GOT3 (cell line): ENCODE results near the gene GEMIN4.

Experiments
- DNase-seq: peaks from one replicate; lab custom pipeline; 2025; ENCODE audit warnings: mixed read lengths; lab: John Stamatoyannopoulos, UW

GEMIN4 gene

DNA sequence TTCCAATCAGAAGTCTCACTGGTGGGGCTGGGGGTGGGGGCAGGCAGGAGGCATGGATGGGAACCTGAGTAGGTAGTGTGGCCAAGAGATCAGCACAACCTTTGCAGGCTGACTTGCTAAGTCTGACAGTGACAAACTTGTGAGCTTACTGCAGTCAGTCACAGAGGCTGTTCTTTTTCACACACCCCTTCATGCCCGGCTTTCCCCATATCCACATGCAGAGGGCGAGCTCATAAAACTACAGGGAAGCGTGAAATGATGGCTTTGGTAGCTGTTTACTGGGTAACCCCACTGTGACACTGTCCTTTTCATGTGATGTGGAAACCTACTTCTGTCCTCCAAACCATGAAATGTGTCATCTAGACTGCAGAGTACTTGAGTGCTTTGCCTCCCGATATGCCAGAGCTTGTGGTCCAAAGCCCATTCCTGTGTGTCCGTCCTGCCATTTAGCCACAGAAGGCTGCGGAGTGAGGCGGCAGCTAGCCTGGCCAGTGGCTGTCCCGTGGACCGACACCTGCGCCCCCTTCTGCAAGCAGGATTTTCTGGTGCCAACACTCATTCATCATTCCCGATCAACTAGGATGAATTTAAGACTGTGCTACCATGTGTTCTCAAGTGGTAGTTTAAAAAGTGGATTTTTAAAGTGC lies 9.8 kb downstream of the GEMIN4 start:
- no peak for DNase-seq

DNA sequence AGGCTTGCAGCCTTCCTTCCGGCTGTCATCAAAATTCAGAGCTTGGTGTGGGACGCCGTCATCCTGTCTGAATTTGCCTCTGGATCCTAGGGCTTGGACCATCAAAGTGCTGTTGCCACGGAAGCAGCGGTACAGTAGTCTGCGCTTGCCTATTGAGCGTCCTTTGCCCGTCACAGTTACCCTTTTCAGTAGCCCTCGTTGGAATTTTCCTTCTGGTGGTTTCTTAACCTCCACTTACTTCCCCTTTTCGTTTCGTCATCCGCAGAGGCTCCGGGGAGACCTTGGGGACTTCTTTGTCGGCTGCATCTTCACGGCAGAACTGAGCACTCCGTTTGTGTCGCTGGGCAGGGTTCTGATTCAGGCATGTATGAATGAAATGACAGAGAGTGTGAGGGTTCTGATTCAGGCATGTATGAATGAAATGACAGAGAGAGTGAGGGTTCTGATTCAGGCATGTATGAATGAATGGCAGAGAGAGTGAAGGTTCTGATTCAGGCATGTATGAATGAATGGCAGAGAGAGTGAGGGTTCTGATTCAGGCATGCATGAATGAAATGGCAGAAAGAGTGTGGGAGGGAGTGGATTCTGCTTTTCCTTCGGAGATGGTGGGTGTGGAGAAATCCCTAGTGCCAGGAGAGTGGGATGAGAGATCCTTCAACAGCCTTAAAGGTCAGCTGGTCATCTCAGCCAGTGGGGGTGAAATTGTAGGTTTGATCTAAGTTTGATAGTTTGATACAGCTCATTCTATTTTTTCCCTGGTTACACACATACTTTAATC lies 11.6 kb downstream of the GEMIN4 start:
- no peak for DNase-seq

- no peak for DNase-seq
Measured at GRCh38 chr17:737561-738113, 14.4 kb downstream of the GEMIN4 start.

DNA sequence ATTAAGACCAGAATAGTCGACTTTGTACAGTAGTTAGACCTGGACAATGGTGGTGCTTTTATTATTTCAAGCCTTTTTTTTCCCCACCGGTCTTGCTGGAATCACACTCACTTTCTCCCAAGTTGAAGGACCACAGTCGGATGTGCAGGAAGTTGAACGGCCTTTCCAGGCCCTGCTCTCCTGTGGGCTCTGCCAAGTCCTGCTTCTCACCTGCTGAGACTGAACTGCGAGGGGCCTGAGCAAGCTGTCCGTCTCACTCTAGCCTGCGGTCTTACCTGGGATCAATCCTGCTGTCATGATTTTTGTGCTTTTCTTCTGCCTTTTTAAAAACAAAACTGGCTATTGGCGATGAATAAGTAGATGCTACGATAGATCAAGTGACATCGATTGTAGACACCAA lies 18.3 kb downstream of the GEMIN4 start:
- no peak for DNase-seq

DNA sequence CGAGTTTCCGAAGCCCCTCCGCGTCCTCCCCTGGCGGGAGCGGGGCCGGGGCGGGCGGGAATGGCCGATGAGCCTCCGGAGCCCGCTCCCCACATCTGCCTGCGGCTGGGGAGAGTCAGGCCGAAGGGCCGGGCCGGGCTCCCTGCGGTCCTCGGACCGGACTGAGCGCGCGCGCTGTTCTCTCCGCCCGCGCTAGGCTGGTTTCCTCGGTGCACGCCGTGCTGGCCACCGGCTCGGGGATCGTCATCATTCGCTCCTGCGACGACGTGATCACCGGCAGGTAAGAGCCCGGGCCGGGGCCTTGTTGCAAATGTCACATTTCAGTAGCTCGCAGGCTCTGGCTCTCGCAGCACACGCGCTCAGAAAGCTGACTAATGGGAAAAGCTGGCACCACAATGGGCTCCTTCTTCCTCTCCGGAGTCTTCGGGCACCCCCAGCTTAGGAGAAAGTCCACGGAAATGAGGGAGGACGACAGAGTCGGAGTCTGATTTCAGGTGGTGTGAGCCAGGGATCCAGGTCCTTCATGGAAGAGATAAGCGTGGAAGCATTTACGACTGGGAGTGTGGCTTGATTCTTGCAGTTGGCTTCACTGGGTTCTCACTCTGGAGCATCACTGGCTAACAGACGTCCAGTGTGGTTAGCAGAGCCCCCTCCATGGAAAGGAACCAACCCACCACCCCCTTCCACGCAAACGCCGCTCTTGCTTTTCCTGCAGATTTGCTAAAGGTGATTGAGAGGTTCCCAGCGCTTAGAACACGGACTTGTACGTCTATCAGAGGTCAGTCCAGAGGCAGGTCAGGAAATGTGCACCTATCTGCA lies 19.0 kb downstream of the GEMIN4 start:
- no peak for DNase-seq

DNA sequence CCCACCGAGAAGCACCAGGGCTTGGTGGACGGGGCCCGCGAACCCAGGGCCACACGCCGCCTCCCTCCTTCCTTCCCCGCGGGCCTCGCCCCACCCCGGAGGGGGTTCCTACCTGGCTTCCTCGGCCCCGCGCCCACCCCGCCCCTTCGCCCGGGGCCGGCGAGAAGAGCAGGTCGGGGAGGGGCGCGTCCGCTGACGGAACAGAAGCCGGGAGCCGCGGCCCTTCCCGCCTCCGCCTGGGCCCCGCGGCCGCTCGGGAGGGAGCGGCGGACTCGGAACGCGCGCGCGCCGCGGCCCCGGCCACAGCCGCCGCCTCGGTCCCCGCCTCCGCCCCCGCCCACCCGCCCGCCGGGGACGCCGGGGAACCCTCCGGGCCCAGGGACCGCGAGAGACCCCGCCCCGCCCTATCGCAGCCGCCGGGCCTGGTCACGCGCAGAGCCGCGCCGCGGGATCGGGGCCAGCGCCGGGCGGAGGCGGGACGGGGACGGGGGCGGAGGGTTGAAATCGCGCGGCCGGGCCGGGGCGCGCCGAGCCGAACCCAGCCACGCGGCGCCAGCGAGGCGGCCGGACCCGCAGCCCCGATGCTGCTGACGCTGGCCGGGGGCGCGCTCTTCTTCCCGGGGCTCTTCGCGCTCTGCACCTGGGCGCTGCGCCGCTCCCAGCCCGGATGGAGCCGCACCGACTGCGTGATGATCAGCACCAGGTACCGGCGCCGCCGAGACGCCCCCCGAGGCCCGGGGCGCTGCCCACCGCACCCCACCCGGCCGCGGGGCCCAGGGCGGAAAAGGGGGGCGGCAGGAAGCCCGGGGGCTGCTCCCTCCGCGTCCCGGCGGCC lies 19.8 kb downstream of the GEMIN4 start, which contains the start of gene TLCD3A:
TLCD3A (plus strand) TSS at position 530 of the 835 bp plus-strand sequence; CDS start at position 582, 52 bp downstream.
- peak; percentile 40 for DNase-seq

DNA sequence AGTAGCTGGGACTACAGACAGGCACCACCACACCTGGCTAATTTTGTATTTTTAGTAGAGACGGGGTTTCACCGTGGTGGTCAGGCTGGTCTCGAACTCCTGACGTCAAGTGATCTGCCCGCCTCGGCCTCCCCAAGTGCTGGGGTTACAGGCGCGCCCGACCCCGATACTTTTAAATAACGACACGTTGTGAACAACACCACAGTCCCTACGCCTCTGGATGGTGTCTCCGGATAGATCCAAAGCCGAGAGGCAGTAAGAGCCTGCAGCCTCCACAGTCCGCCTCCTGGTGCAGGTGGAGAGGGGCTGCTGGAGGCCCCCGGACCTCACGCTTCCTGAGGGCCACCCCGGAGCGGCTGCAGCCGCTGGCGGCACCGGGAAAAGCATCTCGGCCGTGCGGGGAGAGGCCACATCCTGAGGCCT lies 20.4 kb downstream of the GEMIN4 start:
- DNase-seq, result no peak

GRCh38 chr17:728911-729310 lies 23.2 kb downstream of the GEMIN4 start:
- DNase-seq, result no peak

- no peak for DNase-seq
Measured at GRCh38 chr17:726271-726919, 25.7 kb downstream of the GEMIN4 start.

GRCh38 chr17:725746-726145 lies 26.3 kb downstream of the GEMIN4 start:
- DNase-seq, result no peak

GRCh38 chr17:725084-725483 lies 27.0 kb downstream of the GEMIN4 start:
- DNase-seq, result no peak

DNA sequence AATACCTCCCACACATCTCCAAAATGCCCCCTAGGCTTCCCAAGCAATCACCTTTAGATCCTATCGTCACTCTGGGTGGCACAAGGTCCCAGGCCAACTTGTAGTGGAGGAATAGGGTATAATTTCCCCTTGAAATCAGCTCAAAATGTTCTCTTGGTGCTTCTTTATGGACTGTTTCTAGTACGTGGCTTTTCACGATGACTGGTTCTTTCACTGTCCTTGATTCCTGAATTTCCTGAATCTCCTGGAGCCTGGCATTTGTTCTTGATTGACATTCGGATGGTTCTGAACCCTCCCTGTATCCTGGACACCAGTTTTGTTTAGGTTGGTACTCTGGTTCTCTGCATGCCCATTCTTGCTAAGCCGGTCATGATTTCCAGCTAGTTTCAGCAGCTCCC lies 30.5 kb downstream of the GEMIN4 start:
- no peak for DNase-seq

- no peak for DNase-seq
Measured at GRCh38 chr17:720706-721539, 31.1 kb downstream of the GEMIN4 start.

- DNase-seq, result no peak
Measured at GRCh38 chr17:718075-718474, 34.0 kb downstream of the GEMIN4 start.

GRCh38 chr17:708132-708531 lies 43.9 kb downstream of the GEMIN4 start:
- no peak for DNase-seq

DNA sequence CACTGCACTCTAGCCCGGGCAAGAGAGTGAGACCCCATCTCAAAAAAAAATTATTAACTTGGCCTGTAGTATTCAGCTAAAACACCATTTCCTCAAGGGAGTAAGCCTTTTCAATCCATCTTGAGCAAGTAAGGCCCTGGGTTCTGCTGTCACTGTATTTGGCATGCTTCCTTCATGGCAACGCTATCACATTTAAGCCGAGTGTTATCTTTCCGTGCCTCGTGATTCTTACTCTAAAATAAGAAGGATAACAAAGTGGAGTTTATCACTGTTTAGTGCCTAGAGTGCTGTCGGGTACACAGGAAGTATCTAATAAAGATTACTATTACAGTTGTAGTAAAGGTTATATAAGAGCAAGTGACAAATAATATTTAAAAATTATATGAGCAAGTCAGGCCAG lies 46.2 kb downstream of the GEMIN4 start:
- DNase-seq, result no peak

GRCh38 chr17:705011-705410 lies 47.1 kb downstream of the GEMIN4 start:
- no peak for DNase-seq

- no peak for DNase-seq
Measured at GRCh38 chr17:704111-704864, 47.8 kb downstream of the GEMIN4 start.
